ENCODE data around the gene ABCA10. TPM values are rescaled to one million over a fixed set of nuclear protein-coding genes. Genes with fewer than 3 reads are reported as not detected.
"Not testable (repeated sequence)": the region's sequence is repeated elsewhere in the genome, so short reads cannot be mapped to it uniquely, and the experiment has no call there.

The ABCA10 gene, protein sequence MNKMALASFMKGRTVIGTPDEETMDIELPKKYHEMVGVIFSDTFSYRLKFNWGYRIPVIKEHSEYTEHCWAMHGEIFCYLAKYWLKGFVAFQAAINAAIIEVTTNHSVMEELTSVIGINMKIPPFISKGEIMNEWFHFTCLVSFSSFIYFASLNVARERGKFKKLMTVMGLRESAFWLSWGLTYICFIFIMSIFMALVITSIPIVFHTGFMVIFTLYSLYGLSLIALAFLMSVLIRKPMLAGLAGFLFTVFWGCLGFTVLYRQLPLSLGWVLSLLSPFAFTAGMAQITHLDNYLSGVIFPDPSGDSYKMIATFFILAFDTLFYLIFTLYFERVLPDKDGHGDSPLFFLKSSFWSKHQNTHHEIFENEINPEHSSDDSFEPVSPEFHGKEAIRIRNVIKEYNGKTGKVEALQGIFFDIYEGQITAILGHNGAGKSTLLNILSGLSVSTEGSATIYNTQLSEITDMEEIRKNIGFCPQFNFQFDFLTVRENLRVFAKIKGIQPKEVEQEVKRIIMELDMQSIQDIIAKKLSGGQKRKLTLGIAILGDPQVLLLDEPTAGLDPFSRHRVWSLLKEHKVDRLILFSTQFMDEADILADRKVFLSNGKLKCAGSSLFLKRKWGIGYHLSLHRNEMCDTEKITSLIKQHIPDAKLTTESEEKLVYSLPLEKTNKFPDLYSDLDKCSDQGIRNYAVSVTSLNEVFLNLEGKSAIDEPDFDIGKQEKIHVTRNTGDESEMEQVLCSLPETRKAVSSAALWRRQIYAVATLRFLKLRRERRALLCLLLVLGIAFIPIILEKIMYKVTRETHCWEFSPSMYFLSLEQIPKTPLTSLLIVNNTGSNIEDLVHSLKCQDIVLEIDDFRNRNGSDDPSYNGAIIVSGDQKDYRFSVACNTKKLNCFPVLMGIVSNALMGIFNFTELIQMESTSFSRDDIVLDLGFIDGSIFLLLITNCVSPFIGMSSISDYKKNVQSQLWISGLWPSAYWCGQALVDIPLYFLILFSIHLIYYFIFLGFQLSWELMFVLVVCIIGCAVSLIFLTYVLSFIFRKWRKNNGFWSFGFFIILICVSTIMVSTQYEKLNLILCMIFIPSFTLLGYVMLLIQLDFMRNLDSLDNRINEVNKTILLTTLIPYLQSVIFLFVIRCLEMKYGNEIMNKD (N-terminal part only)
- not detected in 2 replicates for polyA plus RNA-seq (2014; cell fraction: cytosol; rRNA removed)
- 0.05 TPM in 1 of 2 replicates, not detected in the other for polyA plus RNA-seq (2014; cell fraction: nucleus; rRNA removed)

DNA sequence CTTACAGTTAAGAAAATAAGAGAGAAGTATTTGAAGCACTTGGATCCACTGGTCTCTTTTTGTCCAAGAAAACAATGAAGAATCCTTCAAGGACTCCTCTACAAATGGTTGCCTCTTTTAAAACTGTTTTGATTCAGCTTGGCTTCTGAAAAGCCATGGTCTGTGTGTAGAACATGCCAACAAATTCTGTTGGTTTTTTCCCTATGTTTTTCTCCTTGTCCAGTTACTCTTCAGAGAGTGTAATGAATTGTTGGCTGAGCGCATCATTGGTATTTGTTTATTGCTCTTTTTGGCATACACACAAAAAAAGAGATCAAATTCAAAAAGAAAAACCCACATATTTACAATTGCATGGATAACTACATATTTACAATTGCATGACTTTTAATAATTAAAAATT is at the start of gene ABCA10:
ABCA10 (minus strand) TSS at position 249 of the 400 bp plus-strand sequence. CDS start 3,466 bp downstream, outside the sequence.
- no peak for DNase-seq (ENCODE audit: low spot score)

- DNase-seq (ENCODE audit: low spot score): not testable (repeated sequence)
Measured at GRCh38 chr17:69276279-69276678, 47.7 kb upstream of the ABCA10 start.

- DNase-seq (ENCODE audit: low spot score): no peak
Measured at GRCh38 chr17:69275751-69276150, 47.1 kb upstream of the ABCA10 start.

GRCh38 chr17:69271023-69271422 is 42.4 kb upstream of the ABCA10 start:
- no peak for DNase-seq (ENCODE audit: low spot score)

DNA sequence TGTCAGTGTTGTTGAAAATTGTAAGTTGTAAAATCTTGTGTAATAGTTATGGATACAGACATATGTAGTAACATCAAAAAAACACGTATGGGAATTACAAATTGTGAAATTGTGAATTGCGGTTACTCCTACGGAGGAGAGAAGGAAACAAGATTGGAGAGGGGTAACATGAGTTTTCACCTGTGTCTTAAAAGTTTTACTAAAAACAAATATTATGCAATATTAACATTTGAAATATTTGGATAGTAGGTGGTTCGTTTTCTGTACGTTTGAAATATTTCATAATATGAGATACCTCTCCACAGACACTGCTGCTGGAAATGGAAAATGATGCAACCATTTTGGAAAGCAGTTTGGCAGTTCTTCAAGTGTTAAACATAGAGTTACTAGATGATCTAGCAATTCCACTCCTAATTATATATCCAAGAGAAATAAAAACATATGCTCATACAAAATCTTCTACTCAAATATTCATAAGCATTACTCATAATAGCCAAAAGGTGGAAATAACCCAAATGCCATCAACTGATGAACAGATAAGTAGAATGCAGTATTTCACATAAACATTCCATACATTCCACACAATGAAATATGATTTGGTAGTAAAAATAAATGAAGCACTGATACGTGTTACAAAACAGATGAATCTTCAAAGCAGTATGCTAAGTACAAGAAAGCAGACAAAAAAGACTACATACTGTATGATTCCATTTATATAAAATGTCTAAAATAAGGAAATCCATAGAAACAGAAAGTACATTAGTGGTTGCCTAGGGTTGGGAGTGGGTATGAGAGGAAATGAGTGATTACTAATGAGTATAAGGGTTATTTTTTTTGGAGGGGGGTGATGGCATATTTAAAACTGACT is 40.7 kb upstream of the ABCA10 start:
- DNase-seq (ENCODE audit: low spot score): no peak

GRCh38 chr17:69268543-69269014 is 40.0 kb upstream of the ABCA10 start:
- DNase-seq (ENCODE audit: low spot score): no peak

GRCh38 chr17:69267219-69267618 is 38.6 kb upstream of the ABCA10 start:
- no peak for DNase-seq (ENCODE audit: low spot score)

GRCh38 chr17:69265873-69266272 is 37.2 kb upstream of the ABCA10 start:
- no peak for DNase-seq (ENCODE audit: low spot score)

- DNase-seq (ENCODE audit: low spot score): no peak
Measured at GRCh38 chr17:69254187-69254586, 25.6 kb upstream of the ABCA10 start.

DNA sequence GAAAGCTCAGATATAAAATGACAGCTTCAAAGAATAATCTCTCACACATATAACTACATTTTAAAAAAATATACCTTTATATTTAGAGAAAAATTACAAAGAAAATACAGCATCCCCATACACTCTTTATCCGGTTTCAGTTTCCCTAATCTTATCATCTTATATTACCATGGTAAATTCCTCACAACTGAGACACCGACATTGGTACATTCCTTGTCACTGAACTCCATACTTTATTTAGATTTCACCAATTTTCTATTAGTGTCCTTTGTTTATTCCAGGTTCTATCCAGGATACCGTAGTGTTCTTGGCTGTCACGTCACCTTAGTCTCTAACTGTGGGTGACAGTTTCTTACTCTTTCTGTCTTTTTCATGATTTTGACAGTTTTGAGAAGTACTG is 22.0 kb upstream of the ABCA10 start:
- DNase-seq (ENCODE audit: low spot score): no peak

GRCh38 chr17:69246726-69247375 is 18.2 kb upstream of the ABCA10 start:
- peak; percentile 39 for DNase-seq (ENCODE audit: low spot score)

DNA sequence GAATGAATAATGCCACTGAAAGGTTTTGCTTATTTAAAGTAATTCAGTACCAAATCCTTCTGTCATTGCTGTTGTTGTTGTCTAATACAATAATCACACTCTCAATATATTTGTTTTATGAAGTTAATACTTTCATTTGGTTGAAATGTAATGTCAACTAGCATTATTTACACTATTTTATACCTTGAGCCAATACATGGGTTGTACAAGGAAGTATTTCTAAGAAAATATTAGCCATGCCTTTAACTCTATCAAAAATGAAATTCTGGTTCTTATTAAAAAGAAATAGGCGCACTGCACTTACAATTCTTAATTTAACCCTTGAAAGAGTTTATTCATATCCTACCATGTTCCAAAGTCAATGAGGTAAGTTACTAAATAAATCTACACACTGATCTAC is 17.6 kb upstream of the ABCA10 start:
- DNase-seq (ENCODE audit: low spot score): no peak

DNA sequence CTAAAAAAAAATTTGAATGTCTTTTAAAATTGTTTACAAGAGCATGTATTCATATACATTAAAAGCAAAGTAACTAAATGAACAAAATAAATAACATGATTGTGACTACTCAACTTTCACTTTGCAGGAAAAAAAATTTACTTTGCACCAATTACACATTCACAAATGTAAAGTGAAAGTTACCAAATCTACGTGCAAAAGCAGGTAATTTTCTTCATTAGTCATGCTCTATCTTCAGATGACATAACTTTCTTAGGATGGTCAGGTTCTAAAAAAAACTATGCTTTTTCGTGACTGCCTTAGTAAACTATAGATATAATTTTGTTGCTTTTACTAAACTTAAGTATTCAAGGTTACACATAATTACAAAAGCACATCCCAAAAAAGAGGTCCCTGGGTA is 17.0 kb upstream of the ABCA10 start:
- DNase-seq (ENCODE audit: low spot score): no peak

DNA sequence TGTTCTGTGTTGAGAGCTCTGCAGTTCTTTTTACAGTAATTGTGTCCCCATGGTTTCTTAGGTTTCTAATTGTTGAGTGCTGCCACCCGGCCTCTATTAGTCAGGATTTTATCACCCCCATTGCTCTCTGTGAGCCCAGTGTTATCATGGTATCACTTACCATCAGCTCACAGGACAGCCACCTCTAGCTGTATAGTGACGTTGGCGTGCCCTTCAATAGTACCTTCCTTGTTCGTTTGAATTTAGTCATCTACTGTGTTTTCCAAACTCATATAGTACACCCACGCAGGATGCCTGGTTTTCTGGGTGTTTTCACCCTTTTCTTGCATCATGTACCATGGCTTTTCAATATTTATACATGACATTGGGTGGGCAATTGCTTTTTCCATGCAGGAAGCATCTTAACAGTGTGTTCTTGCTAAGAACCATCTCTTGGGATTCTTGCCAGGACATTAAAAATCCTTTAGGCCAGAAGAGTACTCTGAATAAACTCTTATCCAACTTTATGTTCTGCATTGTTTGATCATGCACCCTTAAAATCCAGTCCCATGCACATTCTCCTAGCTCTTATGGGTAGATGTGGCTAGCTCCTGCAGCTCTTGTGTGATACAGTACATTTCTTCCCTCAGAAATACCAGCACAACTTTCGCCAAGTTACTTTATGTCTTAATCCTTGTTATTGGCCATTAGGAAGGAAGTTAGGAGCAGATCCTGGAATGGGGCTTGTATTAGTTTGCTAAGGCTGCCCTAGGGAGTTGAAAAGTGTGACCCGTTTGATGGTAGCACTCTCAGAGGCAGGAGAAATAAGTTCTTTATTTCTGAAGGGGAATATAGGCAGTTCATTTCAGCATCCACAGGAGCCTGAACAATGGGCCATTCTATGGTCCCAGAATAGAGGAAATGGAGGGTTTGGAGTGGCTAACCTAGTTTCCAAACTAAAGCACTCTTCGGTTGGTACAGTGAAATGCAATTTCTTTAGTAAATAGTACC is 11.3 kb upstream of the ABCA10 start:
- no peak for DNase-seq (ENCODE audit: low spot score)

GRCh38 chr17:69236946-69237345 is 8.3 kb upstream of the ABCA10 start:
- DNase-seq (ENCODE audit: low spot score): no peak

DNA sequence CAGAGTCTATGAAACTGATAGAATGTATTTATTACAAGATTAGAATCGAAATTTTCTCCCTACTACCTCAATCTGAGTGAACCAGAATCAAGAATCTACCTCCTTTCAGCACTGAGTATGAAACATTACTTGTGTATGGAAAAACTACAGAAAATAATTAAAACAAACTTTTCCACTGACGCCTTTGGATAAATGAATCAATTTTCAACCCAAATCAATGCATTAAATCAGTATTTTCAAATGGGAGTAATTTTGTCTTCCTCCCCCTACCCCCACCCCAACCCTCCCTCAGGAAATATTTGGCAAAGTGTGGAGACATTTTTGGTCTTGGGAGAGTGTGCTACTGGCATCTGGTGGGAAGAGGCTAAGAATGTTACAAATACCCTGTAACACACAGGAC is 7.8 kb upstream of the ABCA10 start:
- no peak for DNase-seq (ENCODE audit: low spot score)

DNA sequence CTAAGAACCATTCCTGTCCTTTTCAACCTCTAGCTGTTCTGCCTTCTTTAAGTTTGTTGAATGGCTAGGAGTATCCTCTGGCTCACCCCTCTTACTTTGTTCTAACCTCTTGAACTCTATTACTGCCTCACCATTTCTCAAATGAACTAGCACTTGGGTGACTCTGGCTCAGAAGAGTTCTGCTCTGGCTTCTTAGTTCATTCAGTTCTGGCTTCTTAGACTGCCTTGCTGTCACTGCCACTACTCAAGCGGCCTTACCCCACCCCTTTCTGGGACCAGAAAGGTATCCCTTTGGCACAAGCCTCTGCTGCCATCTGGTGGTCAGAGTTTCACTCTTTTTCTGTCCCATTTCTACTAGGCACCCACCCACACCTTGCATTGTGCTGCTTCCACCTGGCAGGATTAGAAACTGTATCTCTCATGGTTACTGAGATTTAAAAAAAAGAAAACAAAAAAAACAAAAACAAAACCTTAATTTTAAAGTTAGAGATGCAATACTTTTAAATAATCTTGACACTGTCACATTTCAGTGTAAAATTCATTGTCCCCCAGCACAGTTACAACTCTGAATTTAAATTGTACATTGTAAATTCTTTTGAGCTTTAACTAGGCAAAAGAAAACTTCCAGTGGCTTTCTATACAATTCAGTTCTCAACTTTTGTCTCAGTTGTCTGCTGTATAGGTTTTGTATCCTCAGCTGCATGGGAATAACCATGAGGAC is 6.9 kb upstream of the ABCA10 start:
- DNase-seq (ENCODE audit: low spot score): peak; percentile 77

DNA sequence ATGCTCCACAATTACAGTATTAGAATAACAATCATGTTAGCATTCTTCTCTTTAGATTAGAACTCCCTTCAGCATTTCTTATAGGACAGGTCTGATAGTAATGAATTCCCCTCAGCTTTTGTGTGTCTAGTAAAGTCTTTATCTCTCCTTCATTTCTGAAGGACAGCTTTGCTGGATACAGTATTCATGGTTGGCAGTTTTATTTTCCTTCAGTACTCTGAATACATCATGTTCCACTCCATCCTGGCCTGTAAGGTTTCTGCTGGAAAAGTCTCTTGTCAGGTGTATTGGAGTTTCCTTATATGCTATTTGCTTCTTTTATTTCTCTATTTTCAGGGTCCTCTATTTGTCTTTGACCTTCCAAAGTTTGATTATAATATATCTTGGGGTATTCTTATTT is 4.0 kb upstream of the ABCA10 start:
- no peak for DNase-seq (ENCODE audit: low spot score)

Data from SK-N-DZ (cell line).